Prostate gland (tissue), 2 donors: ENCODE data around the gene BMP3.

Experiments used
- CTCF ChIP-seq, 4 experiments: fragments of 200-600 bp in 2 of 4; fragments of 450-650 bp in 2 of 4; sonication (generic) in 2 of 4; IDR thresholded peaks; 1 replicate in 3 of 4; 2 replicates in 1 of 4; pipeline ENCODE4 v1.5.1; 2016 to 2019; ENCODE audit warnings: antibody characterized with exemption in 4 of 4, mild to moderate bottlenecking in 2 of 4, moderate library complexity in 2 of 4
- POLR2A ChIP-seq: fragments of 450-650 bp; IDR thresholded peaks from one replicate; pipeline ENCODE4 v1.6.1; 2016; ENCODE audit warnings: antibody characterized with exemption, mild to moderate bottlenecking
- POLR2AphosphoS5 ChIP-seq: sonication (generic); formaldehyde crosslinking; IDR thresholded peaks from one replicate; pipeline ENCODE4 v1.6.1; 2017; ENCODE audit warnings: antibody characterized with exemption

- TF ChIP-seq CTCF (IDR thresholded peaks at IDR 0.05) (no peak), POLR2A (no peak), POLR2AphosphoS5 (no peak)
These were observed 1.5 kb downstream of the BMP3 start for GRCh38 chr4:81031796-81032551.
